Measurements from ENCODE around the gene FCER2. TPM values are rescaled to one million over a fixed set of nuclear protein-coding genes. Genes with fewer than 3 reads are reported as not detected.
A peak's percentile ranks its signal among the peaks of the same experiment; 100 is the strongest.

FCER2 gene
- polyA plus RNA-seq, 2 of the 4 experiments (the other 2 are of a cell fraction): not detected

DNA sequence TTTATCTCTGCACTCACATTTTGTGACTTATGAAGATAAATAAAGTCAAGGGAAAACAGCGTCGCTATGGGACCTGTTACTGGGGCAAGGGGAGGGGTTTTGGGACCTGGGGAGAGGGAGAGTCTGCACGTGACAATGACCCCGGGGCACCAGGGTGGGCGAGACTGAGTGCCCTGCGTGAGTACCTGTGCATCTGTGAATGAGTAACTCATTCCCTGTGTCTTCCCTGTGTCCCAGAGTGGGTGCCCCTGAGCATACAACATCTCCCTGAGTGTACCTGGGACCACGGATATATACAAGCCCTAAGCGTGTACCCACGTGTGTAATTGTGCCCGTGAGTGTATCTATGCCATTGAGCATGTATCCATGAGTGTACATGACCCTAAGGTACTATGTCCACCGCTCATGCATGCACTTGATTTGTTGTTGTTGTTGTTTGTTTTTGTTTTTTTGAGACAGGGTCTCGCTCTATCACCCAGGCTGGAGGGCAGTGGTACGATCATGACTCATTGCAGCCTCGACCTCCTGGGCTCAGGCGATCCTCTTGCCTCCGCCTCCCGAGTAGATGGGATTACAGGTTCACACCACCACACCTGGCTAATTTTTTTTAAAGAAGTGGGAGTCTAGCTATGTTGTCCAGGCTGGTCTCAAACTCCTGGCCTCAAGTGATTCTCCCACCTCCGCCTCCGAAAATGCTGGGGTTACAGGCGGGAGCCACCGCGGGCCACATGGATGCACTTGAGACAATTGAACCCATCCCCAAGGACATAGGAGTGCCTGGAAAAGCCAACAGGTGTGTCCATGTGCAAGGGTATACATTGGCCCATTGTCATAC lies 21.9 kb downstream of the FCER2 start:
- ChIA-PET CTCF (interaction anchor here (0.6 to 3.2 kb wide), 32 partner anchors 9 to 581 kb away, joined by 3 to 45 read pairs (median 4); partner anchors contain the start of genes CD209 and RETN), POLR2A (interaction anchor here (1.0 to 2.0 kb wide), 2 partner anchors 112 to 120 kb away, joined by 3 to 5 read pairs; no protein-coding TSS in a partner anchor)
- no peak; a peak in 3 of 6 replicates for ATAC-seq
- peak overlapping the region; percentile 100 for H3K4me2 ChIP-seq
- peak overlapping the region; percentile 99 for H3K27ac ChIP-seq
- peak overlapping the region; percentile 99 for H3K4me3 ChIP-seq
- H3K9me3 ChIP-seq: no peaks in the 10 kb centered on the region
- no peak for DNase-seq (ENCODE audit: low read depth in 1 of 2, low spot score in 1 of 2)
- FAIRE-seq: no peak
- no peak for TF ChIP-seq MAFK (IDR thresholded peaks at IDR 0.05; ENCODE audit: partially characterized antibody)
- no peak for TF ChIP-seq TP53 (CRISPR knock-in tag; IDR thresholded peaks at IDR 0.05)
- no peak for TF ChIP-seq JUN (IDR thresholded peaks at IDR 0.05)
- TF ChIP-seq NR3C1 (IDR thresholded peaks at IDR 0.05): no peak
- TF ChIP-seq CHD4 (IDR thresholded peaks at IDR 0.05; ENCODE audit: borderline replicate concordance): no peak
- TF ChIP-seq ZFP36 (IDR thresholded peaks at IDR 0.05; ENCODE audit: borderline replicate concordance, partially characterized antibody): no peak
- no peak for TF ChIP-seq HDAC2 (IDR thresholded peaks at IDR 0.05)
- TF ChIP-seq, protein P1, sequence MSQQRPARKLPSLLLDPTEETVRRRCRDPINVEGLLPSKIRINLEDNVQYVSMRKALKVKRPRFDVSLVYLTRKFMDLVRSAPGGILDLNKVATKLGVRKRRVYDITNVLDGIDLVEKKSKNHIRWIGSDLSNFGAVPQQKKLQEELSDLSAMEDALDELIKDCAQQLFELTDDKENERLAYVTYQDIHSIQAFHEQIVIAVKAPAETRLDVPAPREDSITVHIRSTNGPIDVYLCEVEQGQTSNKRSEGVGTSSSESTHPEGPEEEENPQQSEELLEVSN (IDR thresholded peaks at IDR 0.05; ENCODE audit: borderline replicate concordance, low read depth): no peak
- no peak for TF ChIP-seq POLR2A (IDR thresholded peaks at IDR 0.05; ENCODE audit: low read length)
- no peak for TF ChIP-seq JUNB (IDR thresholded peaks at IDR 0.05)
- TF ChIP-seq, protein P2, sequence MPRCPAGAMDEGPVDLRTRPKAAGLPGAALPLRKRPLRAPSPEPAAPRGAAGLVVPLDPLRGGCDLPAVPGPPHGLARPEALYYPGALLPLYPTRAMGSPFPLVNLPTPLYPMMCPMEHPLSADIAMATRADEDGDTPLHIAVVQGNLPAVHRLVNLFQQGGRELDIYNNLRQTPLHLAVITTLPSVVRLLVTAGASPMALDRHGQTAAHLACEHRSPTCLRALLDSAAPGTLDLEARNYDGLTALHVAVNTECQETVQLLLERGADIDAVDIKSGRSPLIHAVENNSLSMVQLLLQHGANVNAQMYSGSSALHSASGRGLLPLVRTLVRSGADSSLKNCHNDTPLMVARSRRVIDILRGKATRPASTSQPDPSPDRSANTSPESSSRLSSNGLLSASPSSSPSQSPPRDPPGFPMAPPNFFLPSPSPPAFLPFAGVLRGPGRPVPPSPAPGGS (IDR thresholded peaks at IDR 0.05): no peak
- TF ChIP-seq NFE2L2 (conservative IDR thresholded peaks at IDR 0.05; ENCODE audit: low read length): no peak
- TF ChIP-seq SMC3 (IDR thresholded peaks at IDR 0.05): no peak
- H3K4me1 ChIP-seq: peaks cover 10% of the 10 kb centered on the region; the same call in 2 of the 3 replicates
- 45% methylated on average over 17 of the region's 22 CpGs for WGBS (ENCODE audit: missing lambda C conversion rate)

DNA sequence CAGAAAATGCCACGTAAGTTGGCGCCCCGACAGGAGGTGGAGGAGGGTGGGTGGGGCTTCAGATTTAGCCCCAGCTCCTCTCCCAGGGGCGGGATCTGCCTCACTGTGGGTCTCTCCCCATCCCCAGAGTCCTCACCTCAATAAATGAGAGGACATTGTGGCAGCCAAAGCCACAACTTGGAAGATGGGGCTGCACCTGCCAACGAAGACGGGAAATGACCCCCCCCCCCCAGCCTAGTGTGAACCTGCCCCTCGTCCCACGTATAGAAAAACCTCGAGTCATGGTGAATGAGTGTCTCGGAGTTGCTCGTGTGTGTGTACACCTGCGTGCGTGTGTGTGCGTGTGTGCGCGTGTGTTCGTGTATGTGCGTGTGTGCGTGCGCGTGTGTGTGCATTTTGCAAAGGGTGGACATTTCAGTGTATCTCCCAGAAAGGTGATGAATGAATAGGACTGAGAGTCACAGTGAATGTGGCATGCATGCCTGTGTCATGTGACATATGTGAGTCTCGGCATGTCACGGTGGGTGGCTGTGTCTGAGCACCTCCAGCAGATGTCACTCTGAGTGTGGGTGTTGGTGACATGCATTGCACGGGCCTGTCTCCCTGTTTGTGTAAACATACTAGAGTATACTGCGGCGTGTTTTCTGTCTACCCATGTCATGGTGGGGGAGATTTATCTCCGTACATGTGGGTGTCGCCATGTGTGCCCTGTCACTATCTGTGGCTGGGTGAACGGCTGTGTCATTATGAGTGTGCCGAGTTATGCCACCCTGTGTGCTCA lies 22.8 kb downstream of the FCER2 start:
- Histone ChIP-seq H3K4me3 (no peak overlapping the region), H3K4me2 (peak overlapping the region; percentile 19; the same call in 1 of the 3 replicates), H3K27ac (no peak overlapping the region), H3K4me1 (peaks cover 10% of the 10 kb centered on the region; the same call in 2 of the 3 replicates), H3K9me3 (no peaks in the 10 kb centered on the region)
- TF ChIP-seq ZNF302 (CRISPR knock-in tag; IDR thresholded peaks at IDR 0.05): no peak
- TF ChIP-seq KDM1A (IDR thresholded peaks at IDR 0.05; ENCODE audit: low read depth): no peak
- 0 out of 5 replicates have a peak, but pooled peaks of 1 of the 2 experiments have one; percentile 5 for TF ChIP-seq RAD21 (conservative IDR thresholded peaks at IDR 0.05 in 1 of 2, IDR thresholded peaks at IDR 0.05 in 1 of 2)
- ChIA-PET POLR2A (no interaction called here), CTCF (interaction anchor here (1.0 to 1.3 kb wide), 3 partner anchors 36 to 121 kb away, joined by 3 to 4 read pairs (median 4); no protein-coding TSS in a partner anchor)
- DNase-seq (ENCODE audit: low read depth in 1 of 2, low spot score in 1 of 2) (peak in 1 of 2 experiments; percentile 30), FAIRE-seq (no peak), ATAC-seq (no peak)
- WGBS (ENCODE audit: missing lambda C conversion rate): 42% methylated on average over 25 of the region's 30 CpGs

DNA sequence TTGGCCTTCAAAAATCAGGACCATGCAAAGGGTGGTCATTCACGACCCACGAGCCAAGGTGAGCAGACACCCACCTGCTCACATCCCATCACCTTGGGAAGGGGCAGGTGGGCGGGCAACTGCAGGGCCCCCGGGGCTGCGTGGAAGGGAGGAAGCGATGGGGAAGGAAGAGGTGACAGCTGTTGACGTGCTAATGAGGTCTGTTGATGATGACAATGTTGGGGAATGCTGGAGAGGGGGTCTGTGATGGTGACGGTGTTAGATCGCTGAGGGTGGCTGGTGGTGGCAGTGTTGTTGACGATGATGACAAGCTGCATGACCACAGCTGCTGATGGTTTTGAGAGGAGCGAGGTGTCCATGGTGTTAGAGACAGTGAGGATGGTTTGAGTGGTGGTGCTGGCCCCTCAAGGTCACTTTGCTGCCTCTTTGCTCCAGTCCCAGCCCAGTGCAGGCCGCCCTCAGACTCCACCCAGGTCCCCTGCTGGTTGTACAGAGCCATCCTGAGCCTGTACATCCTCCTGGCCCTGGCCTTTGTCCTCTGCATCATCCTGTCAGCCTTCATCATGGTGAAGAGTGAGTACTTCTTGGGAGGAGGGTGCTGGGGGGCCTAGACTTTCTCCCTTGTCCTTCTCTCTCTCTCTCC lies 24.1 kb downstream of the FCER2 start:
- ATAC-seq: peak in 1 of 2 experiments; percentile 20; a peak in 1 of 6 replicates
- H3K27ac ChIP-seq: no peak overlapping the region
- ChIA-PET CTCF (interaction anchor here (0.7 to 1.9 kb wide), 8 partner anchors 21 to 122 kb away, joined by 3 to 7 read pairs (median 4); no protein-coding TSS in a partner anchor), POLR2A (no interaction called here)
- peaks cover 5% of the 10 kb centered on the region; the same call in 1 of the 3 replicates for H3K9me3 ChIP-seq
- no peak overlapping the region for H3K4me2 ChIP-seq
- TF ChIP-seq NFE2L2 (conservative IDR thresholded peaks at IDR 0.05; ENCODE audit: low read length) (no peak), EHMT2 (IDR thresholded peaks at IDR 0.05; ENCODE audit: low read depth) (no peak), FOXS1 (CRISPR knock-in tag; IDR thresholded peaks at IDR 0.05) (no peak), GATA3 (IDR thresholded peaks at IDR 0.05; ENCODE audit: borderline replicate concordance) (no peak), NR3C1 (IDR thresholded peaks at IDR 0.05) (no peak)
- TF ChIP-seq, protein P2 (IDR thresholded peaks at IDR 0.05): no peak
- no peak for DNase-seq (ENCODE audit: low read depth in 1 of 2, low spot score in 1 of 2)
- 58% methylated on average over 9 of the region's 12 CpGs for WGBS (ENCODE audit: missing lambda C conversion rate)
- no peak overlapping the region for H3K4me3 ChIP-seq
- no peak for FAIRE-seq
- H3K4me1 ChIP-seq: peaks cover 10% of the 10 kb centered on the region; the same call in 2 of the 3 replicates
